ACC112 (cell line): Measurements from ENCODE around the gene RAB9B.

Experiments used
- H2AFZ ChIP-seq: fragments of 200-600 bp; sonication (generic); one replicate; pipeline ENCODE4 v1.6.0; 2017; ENCODE audit warnings: antibody characterized with exemption, low read length; ENCODE audit not compliant: unreplicated experiment
- H3K27ac ChIP-seq: fragments of 200-600 bp; sonication (generic); 2 replicates; pipeline ENCODE4 v1.5.1; 2014; ENCODE audit warnings: low read depth, mild to moderate bottlenecking, antibody characterized with exemption, low read length, moderate library complexity
- H3K27me3 ChIP-seq: fragments of 200-600 bp; sonication (generic); 2 replicates; pipeline ENCODE4 v1.6.1; 2014; ENCODE audit warnings: mild to moderate bottlenecking, antibody characterized with exemption, low read length, moderate library complexity, mixed read lengths; ENCODE audit not compliant: insufficient read depth
- H3K36me3 ChIP-seq: fragments of 200-600 bp; sonication (generic); 2 replicates; pipeline ENCODE4 v1.6.1; 2016; ENCODE audit warnings: mild to moderate bottlenecking, antibody characterized with exemption, low read length, moderate library complexity, mixed read lengths; ENCODE audit not compliant: insufficient read depth
- H3K4me1 ChIP-seq: fragments of 200-600 bp; sonication (generic); one replicate; pipeline ENCODE4 v1.6.1; 2016; ENCODE audit warnings: low read length, mixed read lengths; ENCODE audit not compliant: insufficient read depth, unreplicated experiment, control insufficient read depth
- H3K4me3 ChIP-seq: fragments of 200-600 bp; sonication (generic); 2 replicates; pipeline ENCODE4 v1.5.1; 2014; ENCODE audit warnings: mild to moderate bottlenecking, low read depth, low read length
- H3K79me2 ChIP-seq: fragments of 200-600 bp; sonication (generic); one replicate; pipeline ENCODE4 v1.6.0; 2016; ENCODE audit warnings: low read length; ENCODE audit not compliant: control insufficient read depth, unreplicated experiment, insufficient read depth

Gene RAB9B, protein sequence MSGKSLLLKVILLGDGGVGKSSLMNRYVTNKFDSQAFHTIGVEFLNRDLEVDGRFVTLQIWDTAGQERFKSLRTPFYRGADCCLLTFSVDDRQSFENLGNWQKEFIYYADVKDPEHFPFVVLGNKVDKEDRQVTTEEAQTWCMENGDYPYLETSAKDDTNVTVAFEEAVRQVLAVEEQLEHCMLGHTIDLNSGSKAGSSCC

DNA sequence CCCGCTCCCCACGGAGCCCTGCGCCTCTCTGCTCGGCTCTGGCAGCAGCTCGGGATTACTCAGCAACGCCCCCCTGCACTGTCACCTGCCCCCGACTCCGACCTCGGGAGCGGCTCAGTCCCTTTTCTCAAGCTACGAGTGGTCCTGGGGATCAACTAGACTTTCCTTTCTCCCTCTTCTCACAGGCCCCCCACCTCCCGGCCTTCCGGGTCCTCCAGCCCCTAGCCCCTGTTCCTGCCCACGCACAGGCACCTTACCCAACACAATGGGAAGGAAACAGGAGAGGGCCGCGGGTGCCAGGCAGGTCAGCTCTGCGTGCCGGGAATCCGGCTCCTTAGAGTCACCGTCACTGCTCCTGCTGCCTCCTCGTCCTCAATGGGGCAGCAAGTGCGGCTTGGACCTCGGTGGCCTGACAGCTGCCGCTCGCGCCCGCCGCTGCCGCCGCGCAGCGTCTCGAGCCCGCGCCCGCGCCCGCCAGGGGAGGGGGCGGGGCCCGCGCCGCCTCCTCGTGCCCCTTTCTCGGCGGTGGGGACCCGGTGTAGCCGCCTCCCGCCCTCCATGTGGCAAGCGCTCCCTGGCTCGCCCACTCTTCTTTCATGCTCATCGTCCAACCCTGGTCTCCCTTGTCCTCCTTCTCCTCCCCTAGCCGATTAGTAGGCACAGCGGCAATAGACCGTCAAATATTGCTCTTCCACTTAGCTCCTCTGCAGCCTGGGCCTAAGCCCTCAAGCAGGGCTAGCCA, at the start of gene RAB9B:
Gene RAB9B (minus strand): TSS at position 455 of the 742 bp plus-strand sequence. CDS start 6,473 bp downstream, outside the sequence.
- Histone ChIP-seq H3K4me3 (peak within 1 kb of the TSS; percentile 81), H3K36me3 (no peaks in the 10 kb centered on the region), H3K4me1 (peaks cover 3% of the 10 kb centered on the region), H3K27me3 (no peaks in the 10 kb centered on the region), H3K79me2 (no peaks in the 10 kb centered on the region), H2AFZ (peak within 1 kb of the TSS; percentile 84), H3K27ac (no peak within 1 kb of the TSS)

DNA sequence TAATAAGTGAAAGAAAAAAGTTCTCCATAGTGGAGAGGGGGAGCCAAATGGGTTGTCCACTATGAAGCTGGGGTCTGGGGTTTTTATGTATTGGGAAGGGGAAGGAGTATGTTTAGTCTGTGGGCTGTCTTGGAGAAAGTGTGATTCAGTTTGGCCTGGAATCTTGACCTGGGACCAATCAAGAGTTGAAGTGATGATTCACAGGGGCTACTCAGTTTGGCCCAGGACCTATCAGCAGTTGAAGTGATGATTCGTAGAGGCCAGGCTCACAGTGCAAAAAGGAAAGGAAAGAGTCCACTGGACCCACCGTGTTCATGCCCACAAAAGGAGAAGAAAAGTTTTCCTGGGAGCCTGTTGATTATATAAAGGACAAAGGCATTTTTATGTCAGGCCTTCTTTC, 47.3 kb upstream of the RAB9B start:
- Histone ChIP-seq H3K4me1 (peaks cover 29% of the 10 kb centered on the region), H3K27ac (peak overlapping the region; percentile 77), H3K4me3 (peak overlapping the region; percentile 37), H3K79me2 (no peaks in the 10 kb centered on the region), H3K36me3 (no peaks in the 10 kb centered on the region), H3K27me3 (no peaks in the 10 kb centered on the region), H2AFZ (peak overlapping the region; percentile 57)

DNA sequence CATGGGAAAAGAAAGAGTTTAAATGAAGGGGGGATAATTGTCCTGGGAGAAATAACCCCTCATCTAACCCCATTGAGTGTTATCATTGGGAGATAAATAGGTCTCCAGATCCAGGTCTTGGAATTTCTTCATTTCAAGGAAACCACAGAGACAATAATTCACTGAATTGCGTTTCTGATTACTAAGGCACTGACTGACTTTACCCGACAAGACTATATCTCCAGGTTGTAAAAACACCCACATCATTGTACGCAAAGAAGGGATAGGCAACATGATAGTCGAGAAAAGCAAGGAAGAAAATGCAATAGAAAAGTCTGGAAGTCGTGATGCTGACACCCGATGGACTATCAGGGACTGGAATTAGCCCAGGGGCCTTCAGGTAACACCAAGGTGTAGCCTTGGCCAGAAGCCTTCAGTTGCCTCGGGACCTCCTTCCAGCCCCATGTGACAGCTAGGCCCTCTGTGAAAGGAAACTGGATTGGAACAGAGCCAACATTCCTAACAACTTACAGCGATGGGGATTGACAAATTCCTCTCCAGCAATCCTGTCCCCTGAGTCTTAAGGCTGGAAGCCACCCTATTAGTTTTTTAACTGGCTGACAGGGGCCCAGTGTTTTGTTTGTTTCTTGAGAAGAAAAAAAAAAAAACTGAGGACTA, 46.5 kb upstream of the RAB9B start:
- Histone ChIP-seq H3K4me3 (peak overlapping the region; percentile 37), H3K79me2 (no peaks in the 10 kb centered on the region), H3K4me1 (peaks cover 29% of the 10 kb centered on the region), H3K36me3 (no peaks in the 10 kb centered on the region), H3K27ac (peak overlapping the region; percentile 77), H2AFZ (no peak overlapping the region), H3K27me3 (no peaks in the 10 kb centered on the region)

DNA sequence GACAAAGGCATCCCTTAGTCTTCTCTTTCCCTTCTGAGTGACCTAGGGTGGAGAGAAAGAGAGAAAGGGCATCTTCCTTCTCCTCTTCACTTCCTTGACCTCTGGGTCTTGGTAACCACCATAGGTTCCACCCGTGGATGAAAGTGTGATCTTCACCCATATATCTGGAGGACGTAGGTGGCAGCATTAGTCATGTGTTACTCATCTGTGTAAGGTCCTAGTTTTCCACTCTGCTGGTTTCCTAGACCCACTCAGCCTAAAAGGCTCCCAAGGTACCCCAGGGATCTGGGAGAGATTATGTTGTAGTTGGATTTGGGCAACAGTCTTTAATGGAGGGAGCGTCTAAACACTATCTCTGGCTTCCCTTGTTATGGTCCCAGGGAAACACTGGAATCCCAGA, 45.5 kb upstream of the RAB9B start:
- no peaks in the 10 kb centered on the region for H3K27me3 ChIP-seq
- H3K36me3 ChIP-seq = no peaks in the 10 kb centered on the region
- H3K27ac ChIP-seq = no peak overlapping the region
- H2AFZ ChIP-seq = no peak overlapping the region
- no peaks in the 10 kb centered on the region for H3K79me2 ChIP-seq
- H3K4me1 ChIP-seq = peaks cover 29% of the 10 kb centered on the region
- no peak overlapping the region for H3K4me3 ChIP-seq

DNA sequence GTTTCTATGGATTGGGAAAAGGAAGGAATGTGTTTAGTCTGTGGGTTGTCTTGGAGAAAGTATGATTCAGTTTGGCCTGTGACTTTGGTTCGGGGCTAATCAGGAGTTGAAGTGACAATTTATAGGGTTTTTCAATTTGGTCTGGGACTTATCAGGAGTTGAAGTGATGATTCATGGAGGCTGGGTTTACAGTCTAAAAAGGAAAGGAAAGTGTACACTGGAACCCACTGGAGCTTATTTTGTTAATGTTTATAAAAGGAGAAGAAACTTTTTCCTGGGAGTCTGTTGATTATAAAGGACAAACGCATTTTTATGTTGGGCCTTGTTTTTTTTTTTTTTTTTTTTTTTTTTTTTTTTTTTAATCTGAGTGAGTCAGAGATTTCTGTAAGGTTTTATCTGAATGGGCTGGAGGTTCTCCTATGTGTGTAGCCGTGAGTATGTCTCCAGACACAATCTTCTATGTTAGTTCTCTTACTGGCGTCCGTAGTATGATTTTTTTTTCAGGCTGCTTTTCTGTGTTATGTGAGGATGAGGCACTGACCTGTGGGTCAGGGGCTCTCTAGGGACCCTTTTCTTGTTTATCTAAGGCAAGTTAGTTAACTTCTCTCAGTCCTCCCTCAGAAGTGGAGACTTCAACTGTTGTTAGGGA, 33.0 kb upstream of the RAB9B start:
- H3K79me2 ChIP-seq = no peaks in the 10 kb centered on the region
- H3K4me1 ChIP-seq = no peaks in the 10 kb centered on the region
- peak overlapping the region; percentile 52 for H3K27ac ChIP-seq
- H3K27me3 ChIP-seq = no peaks in the 10 kb centered on the region
- peak overlapping the region; percentile 59 for H3K4me3 ChIP-seq
- peak overlapping the region; percentile 81 for H2AFZ ChIP-seq
- no peaks in the 10 kb centered on the region for H3K36me3 ChIP-seq

DNA sequence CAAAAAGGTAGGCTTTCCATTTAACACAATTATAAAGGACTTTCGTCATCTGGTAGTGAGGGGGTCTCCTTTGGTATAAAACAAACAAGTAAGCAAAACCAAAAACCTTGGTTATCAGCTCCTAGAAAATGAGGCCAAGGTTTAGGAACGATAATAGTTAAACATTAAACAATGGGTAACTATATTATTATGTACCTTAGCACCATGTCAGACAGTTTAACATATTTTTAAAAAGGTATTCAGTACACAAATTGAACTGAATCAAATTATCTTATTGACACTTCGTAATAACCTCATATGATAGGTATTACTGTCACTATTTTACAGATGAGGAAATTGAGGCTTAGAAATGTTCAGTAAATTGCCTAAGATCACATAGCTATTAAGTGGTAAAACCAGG, 32.1 kb upstream of the RAB9B start:
- Histone ChIP-seq H2AFZ (no peak overlapping the region), H3K4me3 (no peak overlapping the region), H3K36me3 (no peaks in the 10 kb centered on the region), H3K79me2 (no peaks in the 10 kb centered on the region), H3K4me1 (no peaks in the 10 kb centered on the region), H3K27me3 (no peaks in the 10 kb centered on the region), H3K27ac (no peak overlapping the region)

DNA sequence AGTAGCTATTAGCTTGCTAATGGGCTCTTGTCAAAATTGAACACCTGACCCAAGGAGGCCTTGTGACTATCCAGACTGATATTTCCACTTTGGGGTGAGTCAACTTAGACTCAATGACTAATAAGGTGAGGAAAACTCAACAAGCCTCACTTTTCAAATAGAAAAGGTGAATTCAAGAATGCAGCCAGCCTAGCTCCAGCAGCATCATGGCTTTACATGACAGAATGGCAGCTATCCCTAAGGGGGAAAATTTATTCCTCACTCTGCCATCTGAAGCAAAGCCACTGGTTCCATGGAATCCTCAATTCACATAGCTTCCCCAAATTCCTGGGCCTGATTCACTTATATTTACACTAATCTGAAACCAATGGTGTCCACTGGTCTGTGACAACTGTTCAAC, 29.1 kb upstream of the RAB9B start:
- H3K4me3 ChIP-seq = no peak overlapping the region
- no peaks in the 10 kb centered on the region for H3K79me2 ChIP-seq
- no peaks in the 10 kb centered on the region for H3K4me1 ChIP-seq
- no peak overlapping the region for H2AFZ ChIP-seq
- no peaks in the 10 kb centered on the region for H3K27me3 ChIP-seq
- no peak overlapping the region for H3K27ac ChIP-seq
- no peaks in the 10 kb centered on the region for H3K36me3 ChIP-seq

DNA sequence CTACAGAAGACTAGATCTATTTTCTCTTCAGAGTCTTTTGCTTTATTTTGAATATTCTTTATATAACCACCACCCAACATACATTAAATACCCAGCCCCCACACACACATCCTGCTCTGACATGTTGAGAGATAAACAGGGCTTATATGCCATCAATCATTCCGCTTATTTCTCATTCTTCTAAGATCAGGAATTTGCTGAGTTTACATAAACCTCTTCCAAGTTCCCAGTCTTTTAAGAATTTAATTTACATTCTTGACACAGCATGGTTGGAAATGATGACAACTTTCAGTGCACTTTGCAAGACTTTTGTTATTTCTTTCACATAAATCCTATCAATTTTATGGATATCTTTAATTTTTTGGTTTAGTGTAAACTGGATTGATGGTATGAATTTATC, 17.5 kb upstream of the RAB9B start:
- H2AFZ ChIP-seq = no peak overlapping the region
- H3K4me1 ChIP-seq = peaks cover 28% of the 10 kb centered on the region
- no peaks in the 10 kb centered on the region for H3K36me3 ChIP-seq
- H3K4me3 ChIP-seq = no peak overlapping the region
- H3K27me3 ChIP-seq = no peaks in the 10 kb centered on the region
- no peaks in the 10 kb centered on the region for H3K79me2 ChIP-seq
- H3K27ac ChIP-seq = no peak overlapping the region

DNA sequence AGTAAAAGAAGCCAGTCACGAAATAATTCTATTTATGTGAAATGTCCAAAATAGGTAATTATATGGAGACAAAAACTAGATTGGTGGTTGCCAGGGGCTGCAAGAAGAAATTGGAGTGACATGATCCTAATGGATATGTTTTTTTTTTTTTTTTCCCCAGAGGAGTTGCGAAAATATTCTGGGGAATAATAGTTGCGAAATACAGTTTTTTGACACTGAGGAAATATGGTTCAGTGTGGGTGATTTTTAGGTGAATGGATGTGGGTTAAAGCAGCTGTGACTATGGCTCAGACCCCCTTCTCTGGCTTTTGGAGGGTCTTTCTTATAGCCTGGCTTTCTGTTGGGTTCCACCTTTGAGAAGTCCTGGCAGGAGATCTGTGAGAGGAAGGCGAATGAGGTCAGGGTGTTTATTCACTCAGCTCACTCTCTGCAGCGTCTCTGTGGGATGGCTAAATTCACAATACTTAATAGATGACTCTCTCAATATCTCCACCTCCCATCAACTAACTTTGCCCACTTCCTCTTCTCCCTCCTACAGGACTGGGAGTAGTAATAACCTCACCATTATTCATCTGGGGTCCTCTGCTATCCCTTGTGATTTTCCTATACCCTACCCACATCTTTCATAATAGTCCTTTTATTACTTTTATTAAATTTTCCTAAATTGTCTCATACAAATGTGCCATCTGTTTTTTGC, 15.3 kb upstream of the RAB9B start:
- H3K4me1 ChIP-seq = peaks cover 31% of the 10 kb centered on the region
- H3K4me3 ChIP-seq = no peak overlapping the region
- no peaks in the 10 kb centered on the region for H3K27me3 ChIP-seq
- H3K36me3 ChIP-seq = no peaks in the 10 kb centered on the region
- peak overlapping the region; percentile 23 for H3K27ac ChIP-seq
- H2AFZ ChIP-seq = no peak overlapping the region
- no peaks in the 10 kb centered on the region for H3K79me2 ChIP-seq

DNA sequence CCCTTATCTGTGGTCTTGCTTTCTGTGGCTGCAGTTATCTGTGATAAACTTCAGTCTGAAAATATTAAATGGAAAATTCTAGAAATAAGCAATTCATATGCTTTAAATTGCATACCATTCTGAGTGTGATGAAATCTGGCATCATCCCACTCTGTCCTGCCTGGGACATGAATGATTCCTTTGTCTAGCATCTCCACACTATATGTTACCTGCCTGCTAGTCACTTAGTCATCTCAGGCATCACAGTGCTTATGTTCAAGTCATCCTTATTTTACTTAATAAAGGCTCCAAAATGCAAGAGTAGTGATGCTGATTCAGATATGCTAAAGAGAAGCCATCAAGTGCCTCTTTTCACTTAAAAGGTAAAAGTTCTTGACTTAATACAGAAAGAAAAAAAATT, 14.3 kb upstream of the RAB9B start:
- H3K27me3 ChIP-seq = no peaks in the 10 kb centered on the region
- H3K36me3 ChIP-seq = no peaks in the 10 kb centered on the region
- no peak overlapping the region for H3K4me3 ChIP-seq
- H3K4me1 ChIP-seq = peaks cover 31% of the 10 kb centered on the region
- H2AFZ ChIP-seq = no peak overlapping the region
- no peaks in the 10 kb centered on the region for H3K79me2 ChIP-seq
- H3K27ac ChIP-seq = no peak overlapping the region
